Endothelial cell of umbilical vein (primary cell): ENCODE data around the gene DAPK2. TPM values are rescaled to one million over a fixed set of nuclear protein-coding genes. Genes with fewer than 3 reads are reported as not detected.
"Not testable (repeated sequence)": the region's sequence is repeated elsewhere in the genome, so short reads cannot be mapped to it uniquely, and the experiment has no call there.

ENCODE experiments used
- BruUV-seq: library from RNA; stranded (reverse); fragments of 400-500 nt; replicated peaks from 2 replicates; lab custom pipeline; 2021; lab: Mats Ljungman, UMichigan
- CTCF ChIA-PET: fragments of 300-600, 350-600 bp; sonication (Branson Sonifier 250); formaldehyde crosslinking; loops from one replicate; lab custom pipeline; 2021; ENCODE audit warnings: antibody characterized with exemption, inconsistent platforms; lab: Charles Lee
- POLR2A ChIA-PET: fragments of 300-600, 350-600 bp; sonication (Branson Sonifier 250); formaldehyde crosslinking; loops from one replicate; lab custom pipeline; 2021; ENCODE audit warnings: antibody characterized with exemption, inconsistent platforms; lab: Charles Lee
- DNase-seq: peaks from one replicate; pipeline ENCODE4 v3.0.0-alpha.2; 2011; ENCODE audit warnings: low read depth, low spot score
- FAIRE-seq: peaks from 2 replicates; lab custom pipeline; 2011; peaks lifted over from hg19 to GRCh38; lab: Jason Lieb, UNC
- H2AFZ ChIP-seq: 2 replicates; pipeline ENCODE4 v1.6.0; 2012; ENCODE audit warnings: low read depth, low read length, control low read depth, inconsistent platforms
- H3K27ac ChIP-seq: 2 replicates; pipeline ENCODE4 v1.5.1; 2011; ENCODE audit warnings: low read depth, mild to moderate bottlenecking, control low read depth, low read length, moderate library complexity; ENCODE audit not compliant: insufficient read depth
- H3K27me3 ChIP-seq, 2 experiments: 2 replicates each; pipeline versions ENCODE4 v1.6.0 to v1.6.1; 2011; ENCODE audit warnings: low read length in 2 of 2, mixed read lengths in 1 of 2; ENCODE audit not compliant: control insufficient read depth in 2 of 2, insufficient read depth in 2 of 2
- H3K36me3 ChIP-seq, 2 experiments: 2 replicates in 1 of 2; 3 replicates in 1 of 2; pipeline ENCODE4 v1.5.1; 2011; ENCODE audit warnings: low read length in 2 of 2, mild to moderate bottlenecking in 1 of 2, moderate library complexity in 1 of 2; ENCODE audit not compliant: control insufficient read depth in 2 of 2, insufficient read depth in 2 of 2; ENCODE audit errors: extremely low read depth in 1 of 2
- H3K4me1 ChIP-seq: 3 replicates; pipeline ENCODE4 v1.5.1; 2011; ENCODE audit warnings: mild to moderate bottlenecking, low read length; ENCODE audit not compliant: control insufficient read depth, insufficient read depth; ENCODE audit errors: extremely low read depth
- H3K4me2 ChIP-seq: 2 replicates; pipeline ENCODE4 v1.6.1; 2011; ENCODE audit warnings: low read length, control low read depth, mixed read lengths; ENCODE audit not compliant: insufficient read depth
- H3K4me3 ChIP-seq, 3 experiments: fragments of 200-600 bp in 1 of 3; sonication (generic), shearing (Covaris generic) in 1 of 3; replicated peaks in 1 of 3; 2 replicates each; pipeline ENCODE4 v1.5.1; 2011 to 2016; ENCODE audit warnings: control low read depth in 3 of 3, low read length in 3 of 3, mild to moderate bottlenecking in 2 of 3, inconsistent platforms in 1 of 3, low read depth in 1 of 3, moderate library complexity in 1 of 3; ENCODE audit not compliant: insufficient read depth in 1 of 3
- H3K79me2 ChIP-seq: 2 replicates; pipeline ENCODE4 v1.6.0; 2012; ENCODE audit warnings: low read length, inconsistent platforms; ENCODE audit not compliant: control insufficient read depth, insufficient read depth
- H3K9ac ChIP-seq: replicated peaks from 2 replicates; pipeline ENCODE3; 2011; ENCODE audit warnings: low read length, control low read depth; ENCODE audit not compliant: insufficient read depth; ENCODE audit errors: extremely low read depth
- H3K9me1 ChIP-seq: replicated peaks from 3 replicates; pipeline ENCODE4 v1.6.0; 2011; ENCODE audit warnings: mild to moderate bottlenecking, low read length; ENCODE audit not compliant: control insufficient read depth, insufficient read depth; ENCODE audit errors: extremely low read depth
- H3K9me3 ChIP-seq: replicated peaks from 2 replicates; pipeline ENCODE4 v1.5.1; 2012; ENCODE audit warnings: low read length, inconsistent platforms; ENCODE audit not compliant: control insufficient read depth, insufficient read depth
- H4K20me1 ChIP-seq: replicated peaks from 2 replicates; pipeline ENCODE3; 2011; ENCODE audit warnings: mild to moderate bottlenecking, low read length; ENCODE audit not compliant: control insufficient read depth, insufficient read depth; ENCODE audit errors: extremely low read depth
- EZH2 ChIP-seq: IDR thresholded peaks from 2 replicates; pipeline ENCODE4 v1.6.1; 2012; ENCODE audit warnings: borderline replicate concordance, low read depth, mild to moderate bottlenecking, moderate library complexity, low read length, inconsistent platforms; ENCODE audit not compliant: severe bottlenecking
- FOS ChIP-seq: IDR thresholded peaks from 2 replicates; pipeline ENCODE4 v1.6.1; 2011; ENCODE audit warnings: mild to moderate bottlenecking, low read length, moderate library complexity, borderline replicate concordance; ENCODE audit not compliant: insufficient read depth
- JUN ChIP-seq: IDR thresholded peaks from 2 replicates; pipeline ENCODE4 v1.6.1; 2011; ENCODE audit warnings: borderline replicate concordance, low read depth; ENCODE audit not compliant: insufficient read length, insufficient read depth
- MYC ChIP-seq: IDR thresholded peaks from one replicate; pipeline ENCODE4 v1.6.1; 2011; ENCODE audit warnings: mild to moderate bottlenecking, low read depth, low read length
- POLR2AphosphoS5 ChIP-seq: IDR thresholded peaks from 2 replicates; pipeline ENCODE4 v1.6.1; 2012; ENCODE audit warnings: low read depth, mild to moderate bottlenecking, control low read depth, low read length, moderate library complexity; ENCODE audit not compliant: insufficient read depth
- dilution Hi-C: fragments of 300-500 bp; cut with MboI; formaldehyde crosslinking; loops from one replicate; pipeline ENCODE4 v1.15.0; 2019; ENCODE audit warnings: low sequenced_read_pairs; ENCODE audit not compliant: extremely low pct_ligation_motif_present
- intact Hi-C: fragments of 100-400 bp; cut with micrococcal nuclease; formaldehyde crosslinking; loops from one replicate; pipeline ENCODE4 v1.10.0; 2022
- polyA plus RNA-seq, 4 experiments: library from polyadenylated mRNA; depleted of rRNA in 3 of 4; stranded (reverse) in 3 of 4; unstranded in 1 of 4; fragments of >200 nt; gene quantifications; 2 replicates each; pipeline versions ENCODE4 v1.2.1 to v1.2.3, GENCODE V29; 2011 to 2012; ENCODE audit warnings: missing spikeins in 1 of 4
- total RNA-seq: library from RNA; stranded (reverse); gene quantifications from 2 replicates; pipeline ENCODE4 v1.2.3, GENCODE V29; 2021
- TF ChIP-seq, protein P1 (sequence below), 2 donors: IDR thresholded peaks; 1 replicate in 1 of 2; 2 replicates in 1 of 2; pipeline ENCODE4 v1.5.1; 2011; ENCODE audit warnings: low read length in 2 of 2, mild to moderate bottlenecking in 2 of 2, moderate library complexity in 2 of 2, control low read depth in 1 of 2, inconsistent platforms in 1 of 2, low read depth in 1 of 2; ENCODE audit not compliant: insufficient read depth in 1 of 2; ENCODE audit errors: extremely low read depth in 1 of 2

DAPK2 gene
- total and polyA plus RNA-seq, 2 donors (not counting 3 experiments of a cell fraction or from before 2014, with no cell fraction given), result 2.8 to 6.7 TPM

DNA sequence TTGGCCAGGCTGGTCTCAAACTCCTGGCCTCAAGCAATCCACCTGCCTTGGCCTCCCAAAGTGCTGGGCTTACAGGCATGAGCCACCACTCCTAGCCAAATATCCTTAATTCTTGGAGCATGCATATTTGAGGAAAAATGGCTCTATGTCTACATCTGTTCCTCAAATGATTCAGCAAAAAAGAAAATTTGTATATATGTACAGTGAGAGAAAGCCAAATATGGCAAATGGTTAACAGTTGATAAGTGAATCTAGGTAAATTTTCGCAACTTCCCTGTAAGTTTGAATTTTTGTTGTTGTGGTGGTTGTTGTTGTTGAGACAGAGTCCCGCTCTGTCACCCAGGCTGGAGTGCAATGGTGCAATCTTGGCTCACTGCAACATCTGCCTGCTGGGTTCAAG is 12.8 kb upstream of the DAPK2 start:
- H3K27ac ChIP-seq, H3K4me3 ChIP-seq, H3K9ac ChIP-seq, BruUV-seq, H3K9me3 ChIP-seq, H2AFZ ChIP-seq, H3K36me3 ChIP-seq, H3K27me3 ChIP-seq, intact Hi-C loops, POLR2A ChIA-PET, H3K9me1 ChIP-seq, DNase-seq, CTCF ChIA-PET, H4K20me1 ChIP-seq, FAIRE-seq, H3K4me1 ChIP-seq, H3K79me2 ChIP-seq, dilution Hi-C loops, H3K4me2 ChIP-seq: not testable (repeated sequence)

DNA sequence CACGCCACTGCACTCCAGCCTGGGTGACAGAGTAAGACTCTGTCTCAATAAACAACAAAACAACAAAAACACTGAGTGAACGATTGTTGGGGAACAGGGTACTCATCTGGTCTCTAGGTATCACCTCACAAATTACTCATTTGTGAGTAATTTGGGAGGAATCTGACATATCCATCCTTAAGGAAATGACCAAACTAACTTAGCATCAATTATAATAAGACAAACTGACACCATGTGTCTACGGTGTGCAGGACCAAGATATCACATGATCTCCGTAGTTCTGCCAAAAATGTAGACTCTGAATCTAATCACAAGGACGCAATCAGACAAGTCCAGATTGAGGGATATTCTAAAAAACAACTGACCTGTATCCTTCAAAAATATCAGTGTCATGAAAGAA is 12.0 kb upstream of the DAPK2 start:
- TF ChIP-seq JUN (peak; percentile 16), MYC (no peak), EZH2 (no peak), POLR2AphosphoS5 (no peak), FOS (no peak)
- TF ChIP-seq, protein P1, sequence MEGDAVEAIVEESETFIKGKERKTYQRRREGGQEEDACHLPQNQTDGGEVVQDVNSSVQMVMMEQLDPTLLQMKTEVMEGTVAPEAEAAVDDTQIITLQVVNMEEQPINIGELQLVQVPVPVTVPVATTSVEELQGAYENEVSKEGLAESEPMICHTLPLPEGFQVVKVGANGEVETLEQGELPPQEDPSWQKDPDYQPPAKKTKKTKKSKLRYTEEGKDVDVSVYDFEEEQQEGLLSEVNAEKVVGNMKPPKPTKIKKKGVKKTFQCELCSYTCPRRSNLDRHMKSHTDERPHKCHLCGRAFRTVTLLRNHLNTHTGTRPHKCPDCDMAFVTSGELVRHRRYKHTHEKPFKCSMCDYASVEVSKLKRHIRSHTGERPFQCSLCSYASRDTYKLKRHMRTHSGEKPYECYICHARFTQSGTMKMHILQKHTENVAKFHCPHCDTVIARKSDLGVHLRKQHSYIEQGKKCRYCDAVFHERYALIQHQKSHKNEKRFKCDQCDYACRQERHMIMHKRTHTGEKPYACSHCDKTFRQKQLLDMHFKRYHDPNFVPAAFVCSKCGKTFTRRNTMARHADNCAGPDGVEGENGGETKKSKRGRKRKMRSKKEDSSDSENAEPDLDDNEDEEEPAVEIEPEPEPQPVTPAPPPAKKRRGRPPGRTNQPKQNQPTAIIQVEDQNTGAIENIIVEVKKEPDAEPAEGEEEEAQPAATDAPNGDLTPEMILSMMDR (IDR thresholded peaks at IDR 0.05; ENCODE audit: extremely low read depth in 1 of 2, insufficient read depth in 1 of 2, low read depth in 1 of 2, low read length in 2 of 2), result no peak
- intact Hi-C loops (no loop called here), dilution Hi-C loops (no loop called here)
- POLR2A ChIA-PET, result no interaction called here
- Histone ChIP-seq H3K4me3 (no peak overlapping the region), H3K9me1 (no peaks in the 10 kb centered on the region), H3K9me3 (no peaks in the 10 kb centered on the region), H3K79me2 (no peaks in the 10 kb centered on the region), H3K9ac (no peak overlapping the region), H2AFZ (peak overlapping the region; percentile 4), H4K20me1 (no peaks in the 10 kb centered on the region), H3K4me1 (no peaks in the 10 kb centered on the region), H3K27me3 (no peaks in the 10 kb centered on the region), H3K27ac (no peak overlapping the region), H3K4me2 (no peak overlapping the region), H3K36me3 (no peaks in the 10 kb centered on the region)
- no peak for DNase-seq
- FAIRE-seq, result no peak
- no TSS peak for BruUV-seq
- CTCF ChIA-PET, result no interaction called here

DNA sequence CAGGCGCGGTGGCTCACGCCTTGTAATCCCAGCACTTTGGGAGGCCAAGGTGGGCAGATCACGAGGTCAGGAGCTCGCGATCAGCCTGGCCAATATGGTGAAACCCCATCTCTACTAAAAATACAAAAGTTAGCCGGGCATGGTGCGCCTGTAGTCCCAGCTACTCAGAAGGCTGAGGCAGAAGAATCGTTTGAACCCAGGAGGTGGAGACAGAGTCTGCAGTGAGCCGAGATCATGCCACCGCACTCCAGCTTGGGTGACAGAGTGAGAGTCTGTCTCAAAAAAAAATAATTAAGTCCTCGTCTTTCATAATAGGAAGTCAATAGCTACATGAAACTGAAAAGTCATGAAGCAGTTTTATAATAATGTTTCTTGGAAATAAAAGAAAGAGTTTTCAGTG is 7.4 kb upstream of the DAPK2 start:
- H3K9ac ChIP-seq, intact Hi-C loops, H3K4me2 ChIP-seq, H3K27me3 ChIP-seq, H3K27ac ChIP-seq, H3K36me3 ChIP-seq, FAIRE-seq, H2AFZ ChIP-seq, H3K4me3 ChIP-seq, H3K9me1 ChIP-seq, dilution Hi-C loops, H4K20me1 ChIP-seq, H3K79me2 ChIP-seq, H3K9me3 ChIP-seq, POLR2A ChIA-PET, DNase-seq, BruUV-seq, H3K4me1 ChIP-seq: not testable (repeated sequence)
- CTCF ChIA-PET, result interaction anchor here (1.9 to 2.0 kb wide), 2 partner anchors 18 to 302 kb away, joined by 4 to 5 read pairs; no protein-coding TSS in a partner anchor
